LoVo (cell line): ENCODE data around the gene PLXNA2.

ENCODE experiments used
- DNase-seq: peaks from one replicate; pipeline ENCODE4 v3.0.0-alpha.2; 2016; ENCODE audit warnings: low spot score

Gene PLXNA2

DNA sequence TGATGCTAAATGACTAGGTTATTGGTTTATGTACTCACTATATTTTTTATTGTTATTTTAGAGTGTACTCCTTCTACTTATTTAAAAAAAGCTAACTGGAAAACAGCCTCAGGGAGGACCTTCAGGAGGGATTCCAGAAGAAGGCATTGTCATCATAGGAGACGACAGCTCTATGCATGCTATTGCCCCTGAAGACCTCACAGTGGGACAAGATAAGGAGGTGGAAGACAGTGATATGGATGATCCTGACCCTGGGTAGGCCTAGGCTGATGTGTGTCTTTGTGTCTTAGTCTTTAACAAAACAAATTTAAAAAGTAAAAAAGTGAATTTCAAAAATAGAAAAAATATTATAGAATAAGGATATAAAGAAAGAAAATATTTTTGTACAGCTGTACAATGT, 177.6 kb downstream of the PLXNA2 start:
- DNase-seq: no peak

- DNase-seq: no peak
Observed at GRCh38 chr1:208065862-208066261, 178.3 kb downstream of the PLXNA2 start.

- no peak for DNase-seq
Observed at GRCh38 chr1:208061632-208062031, 182.6 kb downstream of the PLXNA2 start.

- DNase-seq: no peak
Observed at GRCh38 chr1:208061118-208061517, 183.1 kb downstream of the PLXNA2 start.

GRCh38 chr1:208060215-208060869, 183.8 kb downstream of the PLXNA2 start:
- DNase-seq: no peak

DNA sequence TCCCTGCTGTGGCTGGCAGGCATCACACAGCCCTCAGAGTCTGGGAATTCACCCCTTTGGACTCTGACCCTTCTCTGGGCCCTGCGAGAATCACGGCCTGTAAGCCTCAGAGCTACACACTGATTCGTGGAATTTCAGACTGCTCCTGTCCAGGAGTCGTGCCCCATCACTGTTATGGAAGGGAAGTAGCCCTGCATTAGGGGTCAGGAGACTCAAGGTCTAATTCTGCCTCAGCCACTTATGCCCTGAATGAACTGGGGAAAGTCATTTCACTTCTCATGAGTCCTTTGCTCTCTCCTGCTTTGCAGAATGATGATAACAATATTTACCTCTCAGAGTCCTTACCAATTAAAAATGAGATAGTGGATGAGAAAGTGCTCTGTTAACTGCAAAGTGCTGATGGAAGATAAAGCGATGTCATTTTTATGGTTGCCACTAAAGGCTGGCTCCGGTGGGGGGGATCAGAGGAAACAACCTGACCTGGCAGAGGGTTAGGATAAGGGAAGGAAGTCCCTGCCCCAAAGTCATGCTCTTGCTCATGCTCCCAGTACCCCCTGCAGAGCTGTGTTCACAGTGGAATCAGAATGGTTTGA, 184.7 kb downstream of the PLXNA2 start:
- no peak for DNase-seq

- DNase-seq: no peak
Observed at GRCh38 chr1:208058756-208059155, 185.4 kb downstream of the PLXNA2 start.

GRCh38 chr1:208058267-208058666, 185.9 kb downstream of the PLXNA2 start:
- no peak for DNase-seq

DNA sequence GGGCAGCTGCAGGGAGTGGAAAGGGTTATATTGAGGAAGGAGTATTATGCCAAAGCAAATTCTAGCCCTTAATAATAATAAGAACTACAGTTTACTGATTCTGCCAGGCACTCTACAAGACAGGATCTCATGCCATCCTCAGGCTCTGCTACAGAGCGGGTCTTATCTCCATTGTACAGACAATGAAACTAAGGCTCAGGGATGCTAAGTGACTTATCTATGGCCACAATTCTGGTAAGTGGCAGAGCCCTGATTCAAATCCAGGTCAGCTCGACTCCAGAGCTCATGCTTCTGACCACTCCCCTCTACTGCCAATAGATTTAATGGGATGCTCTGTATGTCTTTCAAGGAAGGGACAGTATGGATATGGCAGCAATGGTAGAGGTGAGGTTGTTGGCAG, 187.1 kb downstream of the PLXNA2 start:
- DNase-seq: no peak

DNA sequence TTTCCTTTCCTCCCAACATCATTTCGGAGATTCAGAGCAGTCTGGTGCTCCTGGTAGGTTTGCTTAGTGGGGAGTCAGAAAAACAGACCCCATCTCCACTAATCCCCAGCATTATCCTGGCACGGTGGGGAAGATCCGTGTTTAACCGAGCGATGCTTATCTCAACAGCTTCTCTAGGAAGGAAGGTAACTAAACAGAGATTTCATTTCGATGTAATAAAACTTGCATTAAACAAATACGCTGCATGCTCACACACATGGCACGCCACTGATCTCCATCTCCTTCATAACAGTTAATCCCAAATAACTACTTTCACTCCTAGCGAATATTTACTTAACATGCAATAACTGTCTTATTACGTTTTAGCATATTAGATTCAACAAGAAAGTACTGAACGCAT, 188.6 kb downstream of the PLXNA2 start:
- no peak for DNase-seq

DNA sequence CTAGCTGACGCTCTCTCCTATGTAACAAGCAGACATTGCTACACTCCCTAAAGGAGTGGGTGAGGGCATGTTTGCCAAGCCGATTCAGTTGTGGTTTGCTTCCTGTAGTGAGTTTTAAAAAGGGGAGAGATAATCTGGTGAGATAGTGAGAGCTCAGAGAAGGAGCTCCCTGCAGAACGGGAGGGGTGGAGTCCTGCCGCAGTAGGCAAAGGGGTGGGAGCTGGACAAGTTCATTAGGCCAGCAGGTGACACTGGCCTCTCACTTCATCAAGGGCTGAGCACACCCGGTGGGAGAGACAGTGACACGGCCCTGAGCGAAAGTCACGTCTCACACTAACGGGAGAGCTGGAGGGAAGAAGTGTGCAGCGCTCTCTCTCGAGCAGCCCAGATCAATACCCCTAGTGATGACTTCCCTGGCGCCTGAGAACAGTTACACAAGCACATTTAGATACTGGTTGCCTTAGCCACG, 189.2 kb downstream of the PLXNA2 start:
- DNase-seq: no peak

- no peak for DNase-seq
Observed at GRCh38 chr1:208054485-208054884, 189.7 kb downstream of the PLXNA2 start.

DNA sequence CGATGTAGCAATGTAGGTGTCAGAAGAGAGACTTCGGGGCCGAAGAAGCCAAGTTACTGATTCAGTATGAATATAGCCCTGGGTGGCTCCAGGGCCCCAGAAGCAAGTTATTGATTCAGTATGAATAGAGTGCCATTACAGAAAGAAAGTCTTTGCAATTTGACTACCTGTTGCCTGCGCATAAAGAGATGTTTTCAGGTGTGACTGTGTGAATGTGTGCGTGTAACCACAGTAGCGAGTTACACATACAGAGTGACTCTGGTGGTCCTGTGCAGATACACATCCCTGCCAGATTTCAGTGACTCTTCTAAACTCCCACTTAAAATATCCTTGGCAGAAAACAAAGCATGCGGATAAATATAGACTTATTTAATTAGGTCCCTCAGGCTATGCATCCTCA, 190.5 kb downstream of the PLXNA2 start:
- no peak for DNase-seq

GRCh38 chr1:208052926-208053407, 191.2 kb downstream of the PLXNA2 start:
- no peak for DNase-seq

DNA sequence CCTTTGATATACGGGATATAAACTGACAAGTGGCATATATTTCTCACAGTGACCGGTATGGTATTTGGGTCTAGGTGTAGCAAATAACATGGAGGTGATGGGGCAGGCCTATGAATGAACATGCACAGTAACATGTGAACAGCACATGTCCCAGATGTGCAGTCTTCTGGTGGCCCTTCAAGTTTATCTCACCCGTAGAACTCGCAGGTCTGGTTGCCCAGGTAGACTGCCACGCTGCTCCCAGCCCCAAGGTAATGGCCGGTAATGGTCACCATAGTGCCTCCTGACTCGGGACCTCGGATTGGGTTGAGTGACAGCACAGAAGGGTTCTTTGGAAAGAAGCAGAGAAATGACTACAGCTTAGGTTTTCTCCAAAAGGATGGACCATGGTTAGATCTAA, 192.0 kb downstream of the PLXNA2 start:
- no peak for DNase-seq

GRCh38 chr1:208051651-208052050, 192.5 kb downstream of the PLXNA2 start:
- no peak for DNase-seq

DNA sequence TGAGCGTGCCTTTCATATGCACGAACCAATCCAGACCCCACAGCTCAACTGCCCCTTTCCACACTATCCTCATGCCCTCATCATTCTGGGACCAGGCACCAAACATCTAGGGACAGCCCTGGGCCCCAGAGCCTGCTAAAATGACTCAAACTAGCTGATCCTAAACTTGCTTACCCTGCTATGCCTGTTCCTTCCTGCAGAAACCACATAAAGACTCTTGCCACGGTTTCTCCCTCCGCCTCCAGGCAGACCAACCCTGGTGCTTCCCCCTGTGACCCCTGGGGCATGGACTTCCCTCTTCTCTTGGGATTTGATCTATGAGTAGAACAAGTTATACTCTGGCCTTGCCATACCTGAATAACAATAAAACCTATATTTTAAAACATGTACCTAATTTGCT, 195.3 kb downstream of the PLXNA2 start:
- no peak for DNase-seq

DNA sequence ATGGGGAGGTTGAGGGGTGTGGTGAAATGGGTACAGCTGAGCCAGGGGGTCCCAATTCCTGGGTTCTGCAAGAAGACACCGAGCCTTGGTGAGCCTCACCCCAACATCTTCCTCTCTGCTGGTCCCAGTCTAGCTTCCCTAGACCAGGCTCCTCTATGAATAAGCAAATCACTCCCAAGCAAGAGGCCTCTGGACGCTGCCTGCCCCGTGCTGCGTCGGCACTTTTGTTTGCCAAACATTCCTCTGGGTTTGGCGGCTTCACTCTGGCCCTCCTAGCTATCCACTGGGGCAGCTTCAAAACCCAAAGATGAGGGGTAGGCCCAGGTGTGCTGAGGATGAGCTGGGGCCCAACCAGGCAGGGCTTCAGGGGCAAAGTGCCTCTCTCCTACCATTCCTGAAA, 196.2 kb downstream of the PLXNA2 start:
- no peak for DNase-seq

- DNase-seq: no peak
Observed at GRCh38 chr1:208047476-208047934, 196.7 kb downstream of the PLXNA2 start.

DNA sequence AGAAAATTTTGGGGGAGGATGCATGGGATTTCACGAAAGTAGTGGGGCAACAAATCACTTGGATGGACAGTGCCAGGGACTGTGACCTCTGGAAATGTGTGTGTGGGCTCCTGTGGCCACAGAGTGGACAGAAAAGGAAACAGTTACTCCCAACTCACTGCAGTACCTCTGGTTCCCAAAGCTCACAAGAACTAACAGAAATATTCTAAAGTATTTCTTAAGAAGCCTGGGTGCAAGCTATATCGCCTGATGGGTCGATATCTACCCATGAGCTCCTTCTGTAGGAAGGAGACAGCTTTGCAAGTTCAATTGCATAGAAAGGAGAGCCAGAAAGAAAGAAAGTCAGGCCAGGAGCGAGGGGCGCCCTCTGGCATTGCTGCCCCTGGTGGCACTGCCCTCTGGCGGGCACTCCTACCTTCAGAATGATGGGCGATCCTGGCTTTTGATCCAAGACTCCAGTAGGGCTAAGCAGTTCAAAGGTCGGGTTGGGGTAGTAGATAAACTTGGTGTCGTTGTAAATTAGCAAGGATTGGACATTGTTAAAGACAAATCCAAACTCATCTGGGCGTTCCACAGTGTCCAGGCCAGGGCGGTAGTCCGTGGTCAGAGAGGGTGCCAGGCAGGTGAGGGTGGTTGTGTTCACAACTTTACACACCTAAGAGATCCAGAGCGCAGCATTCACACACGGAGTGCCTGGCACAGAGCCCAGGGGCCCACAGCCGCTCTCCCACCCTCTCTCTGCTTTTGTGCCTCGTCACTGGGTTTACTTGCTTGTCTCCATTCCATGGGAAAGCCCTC, 198.5 kb downstream of the PLXNA2 start:
- DNase-seq: no peak

DNA sequence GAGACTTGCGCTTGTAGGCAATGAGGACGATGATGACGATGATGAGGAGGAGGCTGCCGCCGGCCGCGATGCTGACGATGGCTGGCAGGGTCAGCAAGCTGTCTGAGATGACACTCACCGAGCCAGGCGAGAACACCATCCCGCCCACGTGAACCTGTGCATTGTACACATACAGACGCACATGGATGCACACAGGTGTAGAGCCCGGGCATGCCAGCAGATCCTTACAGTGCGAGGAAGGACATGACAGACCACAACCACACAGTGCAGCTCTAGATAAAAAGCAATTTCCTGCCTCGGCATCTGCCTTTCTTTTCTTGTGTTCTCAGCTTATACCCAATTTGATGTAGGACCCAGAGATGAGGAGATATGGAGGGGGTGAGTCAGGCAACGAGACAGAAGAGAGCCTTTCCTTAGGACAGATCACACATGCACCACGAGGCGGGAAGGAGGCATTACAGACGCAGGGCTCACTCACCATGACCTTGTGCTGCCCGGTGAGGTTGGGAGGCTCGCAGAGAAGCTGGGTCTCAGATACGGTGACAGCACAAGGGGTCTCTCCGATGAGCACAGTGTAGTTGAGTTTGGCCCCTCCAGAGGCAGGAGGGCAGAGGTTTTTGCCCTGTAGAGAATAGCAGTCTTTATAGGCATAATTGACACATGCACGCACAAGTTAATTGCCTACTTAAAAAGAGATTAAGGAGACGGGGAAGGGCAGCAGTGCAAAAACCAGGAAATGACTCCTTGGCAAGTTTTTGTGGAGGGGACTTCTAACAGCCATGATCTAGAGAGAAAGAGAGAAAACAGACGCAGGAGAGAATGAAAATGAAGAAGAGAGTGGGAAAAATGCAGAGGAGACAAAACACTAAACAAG, 199.4 kb downstream of the PLXNA2 start:
- no peak for DNase-seq

- DNase-seq: no peak
Observed at GRCh38 chr1:208043691-208044181, 200.4 kb downstream of the PLXNA2 start.
